DND-41 (cell line): Measurements from ENCODE around the gene ATP6V0A1.
A peak's percentile ranks its signal among the peaks of the same experiment; 100 is the strongest.

Source experiments
- ATAC-seq: fragments of 200-7000 bp; cut with Tn5 transposase; 3 replicates; pipeline ENCODE4 v1.9.1; 2021; ENCODE audit warnings: low read depth; ENCODE audit not compliant: insufficient read depth
- DNase-seq: peaks from one replicate; pipeline ENCODE4 v3.0.0-alpha.2; 2020
- H2AFZ ChIP-seq: 2 replicates; pipeline ENCODE4 v1.6.0; 2012; ENCODE audit warnings: low read depth, low read length
- H3K27ac ChIP-seq: 2 replicates; pipeline ENCODE4 v1.5.1; 2012; ENCODE audit warnings: low read length, inconsistent platforms
- H3K27me3 ChIP-seq: fragments of 200-600 bp; sonication (generic); 2 replicates; pipeline ENCODE4 v1.6.0; 2012; ENCODE audit warnings: low read length, mild to moderate bottlenecking, inconsistent platforms; ENCODE audit not compliant: insufficient read depth, poor library complexity
- H3K36me3 ChIP-seq: 2 replicates; pipeline ENCODE4 v1.5.1; 2012; ENCODE audit warnings: low read length, inconsistent platforms; ENCODE audit not compliant: insufficient read depth
- H3K4me1 ChIP-seq: 2 replicates; pipeline ENCODE4 v1.5.1; 2012; ENCODE audit warnings: mild to moderate bottlenecking, low read length; ENCODE audit not compliant: insufficient read depth
- H3K4me2 ChIP-seq: 2 replicates; pipeline ENCODE4 v1.6.0; 2012; ENCODE audit warnings: mild to moderate bottlenecking, moderate library complexity, low read length, inconsistent platforms; ENCODE audit not compliant: insufficient read depth
- H3K4me3 ChIP-seq, 2 experiments: fragments of 200-600 bp in 1 of 2; shearing (Covaris generic) in 1 of 2; 2 replicates each; pipeline ENCODE4 v1.5.1; 2012 to 2016; ENCODE audit warnings: inconsistent platforms in 2 of 2, low read length in 2 of 2, mild to moderate bottlenecking in 2 of 2, low read depth in 1 of 2, moderate library complexity in 1 of 2
- H3K79me2 ChIP-seq: 2 replicates; pipeline ENCODE4 v1.6.0; 2012; ENCODE audit warnings: low read length, inconsistent platforms; ENCODE audit not compliant: insufficient read depth
- H3K9ac ChIP-seq: 2 replicates; pipeline ENCODE4 v1.6.0; 2012; ENCODE audit warnings: low read depth, mild to moderate bottlenecking, inconsistent platforms, low read length, moderate library complexity
- H3K9me3 ChIP-seq: 2 replicates; pipeline ENCODE4 v1.5.1; 2012; ENCODE audit warnings: low read length, moderate library complexity, mild to moderate bottlenecking, inconsistent platforms; ENCODE audit not compliant: insufficient read depth, severe bottlenecking
- H4K20me1 ChIP-seq: 2 replicates; pipeline ENCODE4 v1.6.0; 2012; ENCODE audit warnings: low read length; ENCODE audit not compliant: insufficient read depth
- EZH2 ChIP-seq: IDR thresholded peaks from 3 replicates; pipeline ENCODE4 v1.6.1; 2012; ENCODE audit warnings: borderline replicate concordance, low read depth, mild to moderate bottlenecking, moderate library complexity, low read length, inconsistent platforms; ENCODE audit not compliant: severe bottlenecking
- TF ChIP-seq, protein P1 (sequence below): IDR thresholded peaks from 2 replicates; pipeline ENCODE4 v1.5.1; 2012; ENCODE audit warnings: borderline replicate concordance, low read length, moderate library complexity, mild to moderate bottlenecking; ENCODE audit not compliant: poor library complexity, severe bottlenecking; ENCODE audit errors: extremely low read depth

ATP6V0A1 gene

DNA sequence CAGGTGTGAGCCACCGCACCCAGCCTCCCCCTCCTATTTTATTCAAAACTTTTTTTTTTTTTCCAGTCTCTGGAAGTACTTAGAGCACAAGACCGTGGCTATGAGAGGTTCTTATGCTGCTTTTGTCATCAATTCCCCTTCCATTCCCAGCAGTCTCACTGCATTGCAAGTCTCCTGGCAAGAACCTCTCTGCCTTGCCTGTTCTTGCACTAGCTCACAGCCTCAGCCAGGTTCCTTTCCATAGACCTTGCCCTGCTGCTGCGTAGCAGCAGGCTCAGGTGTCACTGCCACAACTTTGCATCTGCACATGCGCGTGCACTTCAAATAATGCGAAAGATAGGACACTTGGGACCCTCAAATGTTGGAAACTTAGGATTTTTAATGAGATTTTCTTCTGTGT lies 15.6 kb downstream of the ATP6V0A1 start:
- no peaks in the 10 kb centered on the region for H3K9me3 ChIP-seq
- no peak overlapping the region for H3K9ac ChIP-seq
- H3K27me3 ChIP-seq = peaks cover 9% of the 10 kb centered on the region
- no peak overlapping the region for H3K27ac ChIP-seq
- no peak for ATAC-seq
- no peaks in the 10 kb centered on the region for H3K36me3 ChIP-seq
- no peak for TF ChIP-seq EZH2
- TF ChIP-seq, protein P1, sequence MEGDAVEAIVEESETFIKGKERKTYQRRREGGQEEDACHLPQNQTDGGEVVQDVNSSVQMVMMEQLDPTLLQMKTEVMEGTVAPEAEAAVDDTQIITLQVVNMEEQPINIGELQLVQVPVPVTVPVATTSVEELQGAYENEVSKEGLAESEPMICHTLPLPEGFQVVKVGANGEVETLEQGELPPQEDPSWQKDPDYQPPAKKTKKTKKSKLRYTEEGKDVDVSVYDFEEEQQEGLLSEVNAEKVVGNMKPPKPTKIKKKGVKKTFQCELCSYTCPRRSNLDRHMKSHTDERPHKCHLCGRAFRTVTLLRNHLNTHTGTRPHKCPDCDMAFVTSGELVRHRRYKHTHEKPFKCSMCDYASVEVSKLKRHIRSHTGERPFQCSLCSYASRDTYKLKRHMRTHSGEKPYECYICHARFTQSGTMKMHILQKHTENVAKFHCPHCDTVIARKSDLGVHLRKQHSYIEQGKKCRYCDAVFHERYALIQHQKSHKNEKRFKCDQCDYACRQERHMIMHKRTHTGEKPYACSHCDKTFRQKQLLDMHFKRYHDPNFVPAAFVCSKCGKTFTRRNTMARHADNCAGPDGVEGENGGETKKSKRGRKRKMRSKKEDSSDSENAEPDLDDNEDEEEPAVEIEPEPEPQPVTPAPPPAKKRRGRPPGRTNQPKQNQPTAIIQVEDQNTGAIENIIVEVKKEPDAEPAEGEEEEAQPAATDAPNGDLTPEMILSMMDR = no peak
- H3K4me3 ChIP-seq = no peak overlapping the region
- H3K4me2 ChIP-seq = no peak overlapping the region
- no peak overlapping the region for H2AFZ ChIP-seq
- H4K20me1 ChIP-seq = no peaks in the 10 kb centered on the region
- H3K4me1 ChIP-seq = no peaks in the 10 kb centered on the region
- DNase-seq = no peak
- H3K79me2 ChIP-seq = no peaks in the 10 kb centered on the region

GRCh38 chr17:42475121-42475520 lies 16.4 kb downstream of the ATP6V0A1 start:
- TF ChIP-seq, protein P1 = no peak
- TF ChIP-seq EZH2 = no peak
- Histone ChIP-seq H3K27ac (no peak overlapping the region), H3K79me2 (no peaks in the 10 kb centered on the region)

DNA sequence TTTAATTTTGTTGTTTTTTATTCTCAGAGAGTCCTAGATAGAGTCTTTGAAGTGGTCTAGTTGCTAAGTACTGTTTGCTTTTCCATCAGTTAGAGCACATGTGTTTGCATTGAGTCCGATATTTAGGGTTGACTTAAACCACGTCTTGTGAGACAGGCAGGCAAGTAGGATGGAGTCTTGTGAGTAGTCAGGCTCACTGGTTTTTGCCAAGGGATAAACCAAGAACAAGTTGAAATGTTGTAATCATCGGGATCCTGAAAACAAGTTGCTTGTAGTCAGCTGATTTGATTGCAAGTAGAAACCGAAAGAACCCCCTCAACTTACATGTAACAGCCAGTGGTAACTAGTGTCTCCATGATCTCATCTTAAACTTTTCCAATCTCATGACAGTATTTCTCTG lies 17.2 kb downstream of the ATP6V0A1 start:
- Histone ChIP-seq H3K9me3 (no peaks in the 10 kb centered on the region), H3K4me3 (no peak overlapping the region), H4K20me1 (no peaks in the 10 kb centered on the region), H2AFZ (no peak overlapping the region), H3K27ac (no peak overlapping the region), H3K79me2 (no peaks in the 10 kb centered on the region), H3K27me3 (peaks cover 12% of the 10 kb centered on the region), H3K9ac (no peak overlapping the region), H3K36me3 (no peaks in the 10 kb centered on the region), H3K4me2 (no peak overlapping the region), H3K4me1 (no peaks in the 10 kb centered on the region)
- ATAC-seq (peak; percentile 62), DNase-seq (no peak)
- TF ChIP-seq, protein P1 = no peak
- TF ChIP-seq EZH2 = no peak

More at GRCh38 chr17:42475121-42475520, 16.4 kb downstream of the ATP6V0A1 start:
- H3K4me1 ChIP-seq = no peaks in the 10 kb centered on the region
- no peak overlapping the region for H2AFZ ChIP-seq
- H3K4me2 ChIP-seq = no peak overlapping the region
- H3K27me3 ChIP-seq = peaks cover 12% of the 10 kb centered on the region
- no peak overlapping the region for H3K4me3 ChIP-seq
- no peaks in the 10 kb centered on the region for H3K9me3 ChIP-seq
- H3K9ac ChIP-seq = no peak overlapping the region
- no peaks in the 10 kb centered on the region for H4K20me1 ChIP-seq
- H3K36me3 ChIP-seq = no peaks in the 10 kb centered on the region
- ATAC-seq = no peak
- no peak for DNase-seq

GRCh38 chr17:42476411-42476810 lies 17.7 kb downstream of the ATP6V0A1 start:
- Histone ChIP-seq H3K79me2 (no peaks in the 10 kb centered on the region), H3K36me3 (no peaks in the 10 kb centered on the region), H3K9me3 (no peaks in the 10 kb centered on the region), H3K9ac (no peak overlapping the region), H3K4me2 (no peak overlapping the region), H3K4me3 (no peak overlapping the region), H3K4me1 (no peaks in the 10 kb centered on the region), H3K27ac (no peak overlapping the region), H3K27me3 (peaks cover 12% of the 10 kb centered on the region), H2AFZ (no peak overlapping the region), H4K20me1 (no peaks in the 10 kb centered on the region)
- ATAC-seq = no peak
- DNase-seq = no peak
- TF ChIP-seq, protein P1 = no peak
- no peak for TF ChIP-seq EZH2
